HAP-1 (cell line): Measurements from ENCODE around the gene IGFN1.

Source experiments
- DNase-seq, 2 experiments: peaks; one replicate each; pipeline ENCODE4 v3.0.0-alpha.2; 2016 to 2020; ENCODE audit warnings: low spot score in 2 of 2
- H3K27me3 ChIP-seq: fragments of 250-450 bp; sonication (Bioruptor Pico); 2 replicates; pipeline ENCODE4 v1.5.1; 2020; ENCODE audit warnings: low read depth, mild to moderate bottlenecking, moderate library complexity
- H3K36me3 ChIP-seq: fragments of 250-450 bp; sonication (Bioruptor Pico); replicated peaks from 2 replicates; pipeline ENCODE4 v1.5.1; 2020; ENCODE audit warnings: mild to moderate bottlenecking
- H3K4me1 ChIP-seq: fragments of 250-450 bp; sonication (Bioruptor Pico); 2 replicates; pipeline ENCODE4 v1.5.1; 2020; ENCODE audit warnings: mild to moderate bottlenecking
- H3K4me3 ChIP-seq: fragments of 250-450 bp; sonication (Bioruptor Pico); 2 replicates; pipeline ENCODE4 v1.5.1; 2020; ENCODE audit warnings: mild to moderate bottlenecking, moderate library complexity
- H3K9me3 ChIP-seq: fragments of 250-450 bp; sonication (Bioruptor Pico); 2 replicates; pipeline ENCODE4 v1.5.1; 2020; ENCODE audit warnings: mild to moderate bottlenecking, moderate library complexity
- in situ Hi-C: fragments of 300-500 bp; cut with MboI; formaldehyde crosslinking; loops from 3 replicates; pipeline ENCODE4 v1.14.3; 2020; ENCODE audit warnings: low sequenced_read_pairs, inconsistent platforms, mixed read lengths

The IGFN1 gene

GRCh38 chr1:201240171-201240570, 49.5 kb downstream of the IGFN1 start:
- no peak for DNase-seq
- in situ Hi-C loops: no loop called here
- H3K9me3 ChIP-seq: no peaks in the 10 kb centered on the region
- H3K36me3 ChIP-seq: no peaks in the 10 kb centered on the region
- no peak overlapping the region for H3K4me3 ChIP-seq
- H3K27me3 ChIP-seq: peaks cover 10% of the 10 kb centered on the region; the same call in 1 of the 2 replicates
- no peaks in the 10 kb centered on the region for H3K4me1 ChIP-seq

- in situ Hi-C loops: no loop called here
- Histone ChIP-seq H3K27me3 (peaks cover 13% of the 10 kb centered on the region; the same call in 1 of the 2 replicates), H3K36me3 (no peaks in the 10 kb centered on the region), H3K4me3 (no peak overlapping the region), H3K9me3 (no peaks in the 10 kb centered on the region), H3K4me1 (no peaks in the 10 kb centered on the region)
- no peak for DNase-seq
Measured at GRCh38 chr1:201241736-201242135, 51.1 kb downstream of the IGFN1 start.

- H3K36me3 ChIP-seq: no peaks in the 10 kb centered on the region
- DNase-seq: no peak
- H3K9me3 ChIP-seq: no peaks in the 10 kb centered on the region
- peaks cover 13% of the 10 kb centered on the region; the same call in 1 of the 2 replicates for H3K27me3 ChIP-seq
- H3K4me1 ChIP-seq: no peaks in the 10 kb centered on the region
- H3K4me3 ChIP-seq: no peak overlapping the region
- in situ Hi-C loops: no loop called here
Measured at GRCh38 chr1:201245082-201245481, 54.5 kb downstream of the IGFN1 start.

- H3K36me3 ChIP-seq: no peaks in the 10 kb centered on the region
- DNase-seq: no peak
- H3K27me3 ChIP-seq: peaks cover 8% of the 10 kb centered on the region; the same call in 1 of the 2 replicates
- no peak overlapping the region for H3K4me3 ChIP-seq
- in situ Hi-C loops: no loop called here
- H3K9me3 ChIP-seq: no peaks in the 10 kb centered on the region
- no peaks in the 10 kb centered on the region for H3K4me1 ChIP-seq
Measured at GRCh38 chr1:201248721-201249559, 58.3 kb downstream of the IGFN1 start.

GRCh38 chr1:201250326-201251011, 59.8 kb downstream of the IGFN1 start:
- Histone ChIP-seq H3K27me3 (0 out of 2 replicates have a peak, but pooled peaks cover 4% of the 10 kb centered on the region), H3K9me3 (no peaks in the 10 kb centered on the region), H3K4me3 (no peak overlapping the region), H3K36me3 (no peaks in the 10 kb centered on the region), H3K4me1 (no peaks in the 10 kb centered on the region)
- no peak for DNase-seq
- in situ Hi-C loops: loop anchor here (5.0 kb wide), 1 partner anchor 112 kb away; no protein-coding TSS in a partner anchor

GRCh38 chr1:201251411-201251810, 60.8 kb downstream of the IGFN1 start:
- Histone ChIP-seq H3K27me3 (0 out of 2 replicates have a peak, but pooled peaks cover 3% of the 10 kb centered on the region), H3K4me1 (no peaks in the 10 kb centered on the region), H3K4me3 (no peak overlapping the region), H3K9me3 (no peaks in the 10 kb centered on the region), H3K36me3 (no peaks in the 10 kb centered on the region)
- no peak for DNase-seq
- in situ Hi-C loops: loop anchor here (5.0 kb wide), 1 partner anchor 111 kb away; no protein-coding TSS in a partner anchor

- Histone ChIP-seq H3K9me3 (no peaks in the 10 kb centered on the region), H3K36me3 (no peaks in the 10 kb centered on the region), H3K4me1 (no peaks in the 10 kb centered on the region), H3K27me3 (no peaks in the 10 kb centered on the region), H3K4me3 (no peak overlapping the region)
- in situ Hi-C loops: loop anchor here (5.0 kb wide), 1 partner anchor 110 kb away; no protein-coding TSS in a partner anchor
- DNase-seq: no peak
Measured at GRCh38 chr1:201251851-201252430, 61.3 kb downstream of the IGFN1 start.

GRCh38 chr1:201252944-201253371, 62.3 kb downstream of the IGFN1 start:
- Histone ChIP-seq H3K4me3 (no peak overlapping the region), H3K36me3 (no peaks in the 10 kb centered on the region), H3K27me3 (no peaks in the 10 kb centered on the region), H3K9me3 (no peaks in the 10 kb centered on the region), H3K4me1 (no peaks in the 10 kb centered on the region)
- DNase-seq: no peak
- in situ Hi-C loops: loop anchor here (5.0 kb wide), 1 partner anchor 109 kb away; no protein-coding TSS in a partner anchor

- Histone ChIP-seq H3K4me1 (no peaks in the 10 kb centered on the region), H3K9me3 (no peaks in the 10 kb centered on the region), H3K4me3 (no peak overlapping the region), H3K27me3 (no peaks in the 10 kb centered on the region), H3K36me3 (no peaks in the 10 kb centered on the region)
- in situ Hi-C loops: loop anchor here (5.0 kb wide), 1 partner anchor 109 kb away; no protein-coding TSS in a partner anchor
- DNase-seq: no peak
Measured at GRCh38 chr1:201253411-201253810, 62.8 kb downstream of the IGFN1 start.

GRCh38 chr1:201253906-201254624, 63.4 kb downstream of the IGFN1 start:
- no peak overlapping the region for H3K4me3 ChIP-seq
- no peaks in the 10 kb centered on the region for H3K9me3 ChIP-seq
- H3K4me1 ChIP-seq: no peaks in the 10 kb centered on the region
- no peaks in the 10 kb centered on the region for H3K27me3 ChIP-seq
- no peaks in the 10 kb centered on the region for H3K36me3 ChIP-seq
- in situ Hi-C loops: loop anchor here (5.0 kb wide), 1 partner anchor 108 kb away; no protein-coding TSS in a partner anchor
- DNase-seq: no peak

- in situ Hi-C loops: loop anchor here (5.0 kb wide), 1 partner anchor 107 kb away; no protein-coding TSS in a partner anchor
- no peaks in the 10 kb centered on the region for H3K4me1 ChIP-seq
- no peak overlapping the region for H3K4me3 ChIP-seq
- no peaks in the 10 kb centered on the region for H3K27me3 ChIP-seq
- no peaks in the 10 kb centered on the region for H3K9me3 ChIP-seq
- DNase-seq: peak; percentile 20 to 88
- H3K36me3 ChIP-seq: no peaks in the 10 kb centered on the region
Measured at GRCh38 chr1:201254625-201255478, 64.2 kb downstream of the IGFN1 start.

- Histone ChIP-seq H3K4me1 (no peaks in the 10 kb centered on the region), H3K36me3 (no peaks in the 10 kb centered on the region), H3K27me3 (no peaks in the 10 kb centered on the region), H3K9me3 (no peaks in the 10 kb centered on the region), H3K4me3 (no peak overlapping the region)
- in situ Hi-C loops: no loop called here
- DNase-seq: no peak
Measured at GRCh38 chr1:201255479-201256362, 65.1 kb downstream of the IGFN1 start.
